GM15510 (cell line): ENCODE results near the gene RPUSD1.

Source experiments
- POLR2A ChIP-seq: IDR thresholded peaks from 3 replicates; pipeline ENCODE4 v1.6.1; 2011; ENCODE audit warnings: borderline replicate concordance; ENCODE audit not compliant: insufficient read length; ENCODE audit errors: extremely low read depth

RPUSD1 gene

GRCh38 chr16:787978-788398 is at the start of gene RPUSD1:
RPUSD1 (minus strand) TSS chr16:788381; CDS start chr16:787737, 644 bp downstream.
- peak; percentile 75 for TF ChIP-seq POLR2A

GRCh38 chr16:836221-836620 is 48.0 kb upstream of the RPUSD1 start:
- TF ChIP-seq POLR2A: no peak

- TF ChIP-seq POLR2A: no peak
Observed at GRCh38 chr16:835373-835772, 47.2 kb upstream of the RPUSD1 start.

- TF ChIP-seq POLR2A: no peak
Observed at GRCh38 chr16:833411-833810, 45.2 kb upstream of the RPUSD1 start.

- no peak for TF ChIP-seq POLR2A
Observed at GRCh38 chr16:832652-833336, 44.6 kb upstream of the RPUSD1 start.

GRCh38 chr16:831571-832413 is 43.6 kb upstream of the RPUSD1 start:
- TF ChIP-seq POLR2A: no peak

GRCh38 chr16:830871-831570 is 42.8 kb upstream of the RPUSD1 start:
- TF ChIP-seq POLR2A: no peak

GRCh38 chr16:830107-830870 is 42.1 kb upstream of the RPUSD1 start:
- TF ChIP-seq POLR2A: no peak

- no peak for TF ChIP-seq POLR2A
Observed at GRCh38 chr16:828891-829290, 40.7 kb upstream of the RPUSD1 start.

GRCh38 chr16:827513-827912 is 39.3 kb upstream of the RPUSD1 start:
- TF ChIP-seq POLR2A: no peak

GRCh38 chr16:825341-826061 is 37.3 kb upstream of the RPUSD1 start:
- TF ChIP-seq POLR2A: no peak

GRCh38 chr16:824601-825000 is 36.4 kb upstream of the RPUSD1 start:
- TF ChIP-seq POLR2A: no peak

- TF ChIP-seq POLR2A: no peak
Observed at GRCh38 chr16:824194-824593, 36.0 kb upstream of the RPUSD1 start.

GRCh38 chr16:822909-823297 is 34.7 kb upstream of the RPUSD1 start:
- TF ChIP-seq POLR2A: no peak
